KBM-7 (cell line): ENCODE results near the gene SYNCRIP.
"Not testable (repeated sequence)": the region's sequence is repeated elsewhere in the genome, so short reads cannot be mapped to it uniquely, and the experiment has no call there.

Source experiments
- DNase-seq: peaks from one replicate; pipeline ENCODE4 v3.0.0-alpha.2; 2015
- in situ Hi-C: fragments of 300-500 bp; cut with MboI; formaldehyde crosslinking; loops from 2 replicates; pipeline ENCODE4 v1.14.3; 2020; ENCODE audit warnings: low sequenced_read_pairs, low pct_unique_long_range_greater_than_20kb, mixed read lengths

Gene SYNCRIP

GRCh38 chr6:85612690-85613474 is 29.8 kb downstream of the SYNCRIP start:
- DNase-seq: no peak
- in situ Hi-C loops: no loop called here

GRCh38 chr6:85610182-85610895 is 32.3 kb downstream of the SYNCRIP start:
- in situ Hi-C loops: no loop called here
- no peak for DNase-seq

GRCh38 chr6:85602100-85602499 is 40.6 kb downstream of the SYNCRIP start:
- no peak for DNase-seq
- in situ Hi-C loops: no loop called here

GRCh38 chr6:85600713-85601313 is 41.9 kb downstream of the SYNCRIP start:
- in situ Hi-C loops: no loop called here
- DNase-seq: no peak

- DNase-seq: no peak
Observed at GRCh38 chr6:85594197-85594930, 48.3 kb downstream of the SYNCRIP start.

GRCh38 chr6:85593438-85594196 is 49.1 kb downstream of the SYNCRIP start, which contains the start of gene SNX14:
Gene SNX14 (minus strand): TSS chr6:85593858. CDS start chr6:85593718, 140 bp downstream.
- in situ Hi-C loops: no loop called here
- peak; percentile 92 for DNase-seq

More at GRCh38 chr6:85594197-85594930, 48.3 kb downstream of the SYNCRIP start:
- in situ Hi-C loops: no loop called here

- DNase-seq: no peak
- in situ Hi-C loops: no loop called here
Observed at GRCh38 chr6:85592033-85592432, 50.7 kb downstream of the SYNCRIP start.

- no peak for DNase-seq
- in situ Hi-C loops: no loop called here
Observed at GRCh38 chr6:85591207-85591606, 51.5 kb downstream of the SYNCRIP start.

GRCh38 chr6:85585741-85586140 is 56.9 kb downstream of the SYNCRIP start:
- no peak for DNase-seq
- in situ Hi-C loops: no loop called here

- in situ Hi-C loops, DNase-seq: not testable (repeated sequence)
Observed at GRCh38 chr6:85582832-85583231, 59.9 kb downstream of the SYNCRIP start.

GRCh38 chr6:85581572-85581971 is 61.1 kb downstream of the SYNCRIP start:
- in situ Hi-C loops: no loop called here
- no peak for DNase-seq

- in situ Hi-C loops: no loop called here
- no peak for DNase-seq
Observed at GRCh38 chr6:85580878-85581267, 61.8 kb downstream of the SYNCRIP start.

- in situ Hi-C loops: no loop called here
- DNase-seq: no peak
Observed at GRCh38 chr6:85580118-85580877, 62.4 kb downstream of the SYNCRIP start.

GRCh38 chr6:85579581-85579980 is 63.1 kb downstream of the SYNCRIP start:
- in situ Hi-C loops: no loop called here
- DNase-seq: no peak

- peak; percentile 58 for DNase-seq
Observed at GRCh38 chr6:85576476-85576875, 66.2 kb downstream of the SYNCRIP start.

GRCh38 chr6:85574932-85575598 is 67.6 kb downstream of the SYNCRIP start:
- DNase-seq: no peak

More at GRCh38 chr6:85576476-85576875, 66.2 kb downstream of the SYNCRIP start:
- in situ Hi-C loops: no loop called here

GRCh38 chr6:85569323-85569722 is 73.4 kb downstream of the SYNCRIP start:
- in situ Hi-C loops: no loop called here
- no peak for DNase-seq

More at GRCh38 chr6:85574932-85575598, 67.6 kb downstream of the SYNCRIP start:
- in situ Hi-C loops: no loop called here
